Nephron (organoid): ENCODE results near the gene PTPRT.

Source experiments
- H3K27ac Mint-ChIP-seq, 3 experiments: 2 replicates each; pipeline ENCODE4 v1.8.0; 2020; ENCODE audit warnings: mixed read lengths in 3 of 3, mild to moderate bottlenecking in 2 of 3, moderate library complexity in 1 of 3
- H3K27me3 Mint-ChIP-seq: 2 replicates; pipeline ENCODE4 v1.8.0; 2021; ENCODE audit warnings: low read depth, mild to moderate bottlenecking, moderate library complexity, mixed read lengths
- H3K36me3 Mint-ChIP-seq: 2 replicates; pipeline ENCODE4 v1.8.0; 2020; ENCODE audit warnings: low read depth, mixed read lengths
- H3K4me1 Mint-ChIP-seq: 2 replicates; pipeline ENCODE4 v1.8.0; 2020; ENCODE audit warnings: mixed read lengths
- H3K4me3 Mint-ChIP-seq, 3 experiments: 2 replicates each; pipeline ENCODE4 v1.8.0; 2020; ENCODE audit warnings: mild to moderate bottlenecking in 3 of 3, mixed read lengths in 3 of 3, moderate library complexity in 2 of 3
- H3K9me3 Mint-ChIP-seq: 2 replicates; pipeline ENCODE4 v1.8.0; 2020; ENCODE audit warnings: mixed read lengths
- TF ChIP-seq, protein P1 (sequence below), 3 experiments: fragments of 200-600 bp; sonication (generic); IDR thresholded peaks; one replicate each; pipeline ENCODE4 v1.5.0; 2021; ENCODE audit warnings: antibody characterized with exemption in 3 of 3; ENCODE audit not compliant: unreplicated experiment in 3 of 3

PTPRT gene

DNA sequence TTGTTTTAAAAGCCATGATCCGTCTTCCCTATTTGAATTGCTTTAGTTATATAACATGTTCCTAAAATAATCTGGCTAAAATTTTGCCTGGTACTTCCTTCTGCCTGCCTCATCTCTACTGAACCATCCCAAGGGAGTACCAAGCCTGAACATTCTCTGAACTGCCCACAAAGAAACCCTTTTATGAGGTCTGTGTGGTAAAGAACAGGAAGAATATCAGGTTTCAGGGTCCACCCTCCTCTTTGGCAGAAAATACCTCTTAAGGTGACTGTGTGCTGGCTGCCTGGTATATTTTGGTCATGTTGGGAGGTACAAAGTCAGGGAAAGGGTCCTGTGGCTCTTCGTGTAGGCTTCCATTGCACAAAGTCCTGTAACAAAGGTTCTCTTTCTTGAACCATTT lies 997.4 kb downstream of the PTPRT start:
- H3K9me3 Mint-ChIP-seq = no peaks in the 10 kb centered on the region

DNA sequence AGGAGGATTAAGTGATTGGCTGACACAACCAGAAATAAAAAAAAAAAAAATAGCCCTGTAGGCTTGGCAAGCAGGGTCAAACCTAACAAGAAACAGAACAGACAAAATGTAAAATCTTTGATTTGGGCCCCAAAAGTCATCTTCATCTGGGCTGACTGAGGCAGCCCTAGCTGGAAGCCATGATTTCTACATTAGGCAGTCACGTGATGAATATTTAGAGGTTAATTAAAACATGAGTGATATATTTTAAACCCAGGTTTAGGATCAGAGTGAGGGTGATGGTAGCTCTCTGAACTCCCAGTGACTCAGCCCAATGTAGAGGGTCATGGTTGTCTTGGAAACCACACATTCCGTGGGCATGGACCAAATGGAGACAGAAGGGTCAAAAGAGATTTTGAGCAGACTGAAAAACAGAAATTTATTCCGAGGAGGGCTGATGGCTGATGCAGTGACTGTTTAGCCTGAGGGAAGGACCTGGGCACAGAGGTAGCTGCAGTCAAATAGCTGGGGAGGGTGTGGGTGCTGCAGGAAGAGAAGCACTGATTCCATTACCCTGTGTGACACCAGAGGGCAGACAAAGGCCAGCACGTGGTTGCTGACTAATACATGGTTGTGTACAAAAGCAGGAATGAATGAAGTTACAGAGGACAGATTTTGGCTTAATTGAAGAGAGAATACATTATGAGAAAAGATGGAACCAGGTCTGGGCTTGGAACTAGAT lies 998.4 kb downstream of the PTPRT start:
- no peak overlapping the region for H3K27ac Mint-ChIP-seq
- H3K4me1 Mint-ChIP-seq = no peaks in the 10 kb centered on the region
- no peaks in the 10 kb centered on the region for H3K9me3 Mint-ChIP-seq
- TF ChIP-seq, protein P1, sequence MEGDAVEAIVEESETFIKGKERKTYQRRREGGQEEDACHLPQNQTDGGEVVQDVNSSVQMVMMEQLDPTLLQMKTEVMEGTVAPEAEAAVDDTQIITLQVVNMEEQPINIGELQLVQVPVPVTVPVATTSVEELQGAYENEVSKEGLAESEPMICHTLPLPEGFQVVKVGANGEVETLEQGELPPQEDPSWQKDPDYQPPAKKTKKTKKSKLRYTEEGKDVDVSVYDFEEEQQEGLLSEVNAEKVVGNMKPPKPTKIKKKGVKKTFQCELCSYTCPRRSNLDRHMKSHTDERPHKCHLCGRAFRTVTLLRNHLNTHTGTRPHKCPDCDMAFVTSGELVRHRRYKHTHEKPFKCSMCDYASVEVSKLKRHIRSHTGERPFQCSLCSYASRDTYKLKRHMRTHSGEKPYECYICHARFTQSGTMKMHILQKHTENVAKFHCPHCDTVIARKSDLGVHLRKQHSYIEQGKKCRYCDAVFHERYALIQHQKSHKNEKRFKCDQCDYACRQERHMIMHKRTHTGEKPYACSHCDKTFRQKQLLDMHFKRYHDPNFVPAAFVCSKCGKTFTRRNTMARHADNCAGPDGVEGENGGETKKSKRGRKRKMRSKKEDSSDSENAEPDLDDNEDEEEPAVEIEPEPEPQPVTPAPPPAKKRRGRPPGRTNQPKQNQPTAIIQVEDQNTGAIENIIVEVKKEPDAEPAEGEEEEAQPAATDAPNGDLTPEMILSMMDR (IDR thresholded peaks at IDR 0.05; ENCODE audit: unreplicated experiment in 3 of 3) = no peak
- no peak overlapping the region for H3K4me3 Mint-ChIP-seq
- H3K27me3 Mint-ChIP-seq = no peaks in the 10 kb centered on the region
- H3K36me3 Mint-ChIP-seq = no peaks in the 10 kb centered on the region

More for the DNA sequence above, 997.4 kb downstream of the PTPRT start:
- no peak overlapping the region for H3K27ac Mint-ChIP-seq
- no peaks in the 10 kb centered on the region for H3K36me3 Mint-ChIP-seq
- H3K27me3 Mint-ChIP-seq = no peaks in the 10 kb centered on the region
- H3K4me1 Mint-ChIP-seq = no peaks in the 10 kb centered on the region
- no peak overlapping the region for H3K4me3 Mint-ChIP-seq
- TF ChIP-seq, protein P1 (IDR thresholded peaks at IDR 0.05; ENCODE audit: unreplicated experiment in 3 of 3) = no peak

- Mint-ChIP-seq H3K27ac (no peak overlapping the region), H3K4me1 (no peaks in the 10 kb centered on the region), H3K36me3 (no peaks in the 10 kb centered on the region), H3K27me3 (no peaks in the 10 kb centered on the region), H3K9me3 (no peaks in the 10 kb centered on the region), H3K4me3 (no peak overlapping the region)
- TF ChIP-seq, protein P1 (IDR thresholded peaks at IDR 0.05; ENCODE audit: unreplicated experiment in 3 of 3) = no peak
These were observed 999.6 kb downstream of the PTPRT start for GRCh38 chr20:42190084-42190483.

GRCh38 chr20:42186337-42186736 lies 1003.4 kb downstream of the PTPRT start:
- no peak overlapping the region for H3K4me3 Mint-ChIP-seq
- H3K27ac Mint-ChIP-seq = no peak overlapping the region
- no peaks in the 10 kb centered on the region for H3K36me3 Mint-ChIP-seq
- no peaks in the 10 kb centered on the region for H3K9me3 Mint-ChIP-seq
- H3K4me1 Mint-ChIP-seq = no peaks in the 10 kb centered on the region
- TF ChIP-seq, protein P1 (IDR thresholded peaks at IDR 0.05; ENCODE audit: unreplicated experiment in 3 of 3) = no peak
- peaks cover 4% of the 10 kb centered on the region for H3K27me3 Mint-ChIP-seq

DNA sequence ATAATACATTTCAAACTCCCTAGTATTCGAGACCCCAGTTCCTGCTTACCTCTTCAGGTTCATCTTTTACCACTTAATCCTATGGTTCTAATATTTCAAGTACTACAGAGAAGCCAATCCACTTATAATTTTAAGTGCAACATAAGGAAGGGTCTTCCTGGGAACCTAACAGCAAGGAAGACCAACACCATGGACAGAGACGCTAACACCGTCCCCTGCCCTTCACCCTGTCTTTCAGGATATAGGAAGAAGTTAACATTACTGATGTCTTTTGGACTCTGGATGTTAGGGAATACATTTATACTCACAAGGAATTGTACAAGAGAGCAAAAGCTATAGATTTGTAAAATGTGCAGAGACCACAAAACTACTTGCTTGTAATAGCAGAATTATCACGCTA lies 1006.6 kb downstream of the PTPRT start:
- TF ChIP-seq, protein P1 (IDR thresholded peaks at IDR 0.05; ENCODE audit: unreplicated experiment in 3 of 3) = no peak
- no peak overlapping the region for H3K4me3 Mint-ChIP-seq
- no peaks in the 10 kb centered on the region for H3K36me3 Mint-ChIP-seq
- no peaks in the 10 kb centered on the region for H3K4me1 Mint-ChIP-seq
- no peaks in the 10 kb centered on the region for H3K9me3 Mint-ChIP-seq
- H3K27ac Mint-ChIP-seq = no peak overlapping the region
- peaks cover 4% of the 10 kb centered on the region for H3K27me3 Mint-ChIP-seq

DNA sequence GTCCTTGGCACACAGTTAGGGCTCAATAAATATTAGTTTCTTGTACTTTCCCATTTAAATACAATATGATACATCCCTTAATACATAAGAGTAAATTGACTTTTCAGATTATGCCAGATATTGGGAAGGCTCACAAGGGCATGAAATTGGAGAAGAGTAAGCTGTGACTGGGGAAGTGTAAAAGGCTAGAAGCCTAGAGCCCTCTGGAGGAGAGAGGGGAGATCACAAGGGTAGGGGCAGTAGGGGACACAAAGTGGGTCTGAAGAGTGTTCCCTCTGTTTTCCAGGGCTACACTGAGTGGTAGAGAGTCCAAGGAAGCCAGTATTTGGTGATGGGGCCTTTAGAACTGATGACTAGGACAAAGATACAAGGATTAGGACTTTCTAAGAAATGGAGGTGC lies 1008.6 kb downstream of the PTPRT start:
- Mint-ChIP-seq H3K36me3 (no peaks in the 10 kb centered on the region), H3K27ac (no peak overlapping the region), H3K4me3 (no peak overlapping the region), H3K27me3 (peaks cover 7% of the 10 kb centered on the region), H3K9me3 (no peaks in the 10 kb centered on the region), H3K4me1 (no peaks in the 10 kb centered on the region)
- TF ChIP-seq, protein P1 (IDR thresholded peaks at IDR 0.05; ENCODE audit: unreplicated experiment in 3 of 3) = no peak
